ENCODE results near the gene ODC1. TPM values are rescaled to one million over a fixed set of nuclear protein-coding genes. Genes with fewer than 3 reads are reported as not detected.

ODC1 gene
- total RNA-seq, 2 donors from 2014 or later = 51.7 to 67.6 TPM

GRCh38 chr2:10481055-10481665, 33.0 kb upstream of the ODC1 start:
- intact Hi-C loops (cut with DNase I) = no loop called here
- DNase-seq (ENCODE audit: low spot score) = peak; percentile 41

GRCh38 chr2:10480359-10480949, 32.3 kb upstream of the ODC1 start:
- intact Hi-C loops (cut with DNase I) = no loop called here

GRCh38 chr2:10478916-10479315, 30.8 kb upstream of the ODC1 start:
- peak; percentile 30 for DNase-seq (ENCODE audit: low spot score)
- intact Hi-C loops (cut with DNase I) = no loop called here

More at GRCh38 chr2:10480359-10480949, 32.3 kb upstream of the ODC1 start:
- DNase-seq (ENCODE audit: low spot score) = no peak

GRCh38 chr2:10478298-10478625, 30.1 kb upstream of the ODC1 start:
- intact Hi-C loops (cut with DNase I) = no loop called here
- DNase-seq (ENCODE audit: low spot score) = peak; percentile 52

- intact Hi-C loops (cut with DNase I) = no loop called here
- DNase-seq (ENCODE audit: low spot score) = peak; percentile 47
Observed at GRCh38 chr2:10477443-10478297, 29.5 kb upstream of the ODC1 start.

- intact Hi-C loops (cut with DNase I) = no loop called here
- DNase-seq (ENCODE audit: low spot score) = peak; percentile 53
Observed at GRCh38 chr2:10476723-10477442, 28.8 kb upstream of the ODC1 start.

- intact Hi-C loops (cut with DNase I) = no loop called here
- peak; percentile 70 for DNase-seq (ENCODE audit: low spot score)
Observed at GRCh38 chr2:10475811-10476660, 27.9 kb upstream of the ODC1 start.

GRCh38 chr2:10475221-10475722, 27.1 kb upstream of the ODC1 start:
- DNase-seq (ENCODE audit: low spot score) = peak; percentile 77
- intact Hi-C loops (cut with DNase I) = no loop called here

GRCh38 chr2:10473121-10473756, 25.1 kb upstream of the ODC1 start:
- peak; percentile 67 for DNase-seq (ENCODE audit: low spot score)
- intact Hi-C loops (cut with DNase I) = no loop called here

- intact Hi-C loops (cut with DNase I) = no loop called here
- peak; percentile 26 for DNase-seq (ENCODE audit: low spot score)
Observed at GRCh38 chr2:10471955-10472354, 23.8 kb upstream of the ODC1 start.

- peak; percentile 63 for DNase-seq (ENCODE audit: low spot score)
Observed at GRCh38 chr2:10471046-10471571, 23.0 kb upstream of the ODC1 start.

GRCh38 chr2:10469955-10470608, 22.0 kb upstream of the ODC1 start:
- DNase-seq (ENCODE audit: low spot score) = peak; percentile 66
- intact Hi-C loops (cut with DNase I) = no loop called here

More at GRCh38 chr2:10471046-10471571, 23.0 kb upstream of the ODC1 start:
- intact Hi-C loops (cut with DNase I) = no loop called here

GRCh38 chr2:10469301-10469700, 21.2 kb upstream of the ODC1 start:
- DNase-seq (ENCODE audit: low spot score) = peak; percentile 24
- intact Hi-C loops (cut with DNase I) = no loop called here

- intact Hi-C loops (cut with DNase I) = no loop called here
- DNase-seq (ENCODE audit: low spot score) = peak; percentile 35
Observed at GRCh38 chr2:10467401-10467800, 19.3 kb upstream of the ODC1 start.

- peak; percentile 63 for DNase-seq (ENCODE audit: low spot score)
- intact Hi-C loops (cut with DNase I) = no loop called here
Observed at GRCh38 chr2:10466801-10467200, 18.7 kb upstream of the ODC1 start.

GRCh38 chr2:10465910-10466309, 17.8 kb upstream of the ODC1 start:
- DNase-seq (ENCODE audit: low spot score) = no peak

More at GRCh38 chr2:10465910-10466309, 17.8 kb upstream of the ODC1 start:
- intact Hi-C loops (cut with DNase I) = no loop called here

Data from posterior vena cava (tissue), 2 donors.